H9 (cell line): Measurements from ENCODE around the gene SOX30. TPM values are rescaled to one million over a fixed set of nuclear protein-coding genes. Genes with fewer than 3 reads are reported as not detected.

Experiments used
- DNase-seq: peaks from one replicate; pipeline ENCODE4 v3.0.0-alpha.2; 2017
- H2AFZ ChIP-seq: one replicate; pipeline ENCODE4 v1.6.1; 2013; ENCODE audit warnings: mild to moderate bottlenecking, low read length, control low read depth, moderate library complexity
- H2AK5ac ChIP-seq: 2 replicates; pipeline ENCODE4 v1.6.1; 2013; ENCODE audit warnings: low read length, control low read depth, mixed read lengths; ENCODE audit not compliant: insufficient read length
- H2BK120ac ChIP-seq: one replicate; pipeline ENCODE4 v1.6.1; 2013; ENCODE audit warnings: low read depth, mild to moderate bottlenecking, low read length, control low read depth, inconsistent platforms; ENCODE audit not compliant: poor library complexity, severe bottlenecking
- H2BK12ac ChIP-seq: 2 replicates; pipeline ENCODE4 v1.6.1; 2013; ENCODE audit warnings: low read length, control low read depth, mixed read lengths, low read depth; ENCODE audit not compliant: insufficient read length
- H2BK15ac ChIP-seq: 2 replicates; pipeline ENCODE4 v1.6.1; 2013; ENCODE audit warnings: low read depth, low read length, control low read depth
- H2BK20ac ChIP-seq: one replicate; pipeline ENCODE4 v1.6.1; 2013; ENCODE audit warnings: low read depth, mild to moderate bottlenecking, low read length, control low read depth, inconsistent platforms; ENCODE audit not compliant: poor library complexity, severe bottlenecking
- H2BK5ac ChIP-seq: 2 replicates; pipeline ENCODE4 v1.6.1; 2013; ENCODE audit warnings: low read length, control low read depth, mixed read lengths; ENCODE audit not compliant: insufficient read length
- H3K14ac ChIP-seq: 2 replicates; pipeline ENCODE4 v1.6.1; 2013; ENCODE audit warnings: low read length, control low read depth; ENCODE audit not compliant: insufficient read depth
- H3K18ac ChIP-seq: 2 replicates; pipeline ENCODE4 v1.6.1; 2013; ENCODE audit warnings: low read depth, mild to moderate bottlenecking, mixed read lengths, low read length, control low read depth; ENCODE audit not compliant: insufficient read length
- H3K23ac ChIP-seq: 2 replicates; pipeline ENCODE4 v1.6.1; 2013; ENCODE audit warnings: low read length, control low read depth, mixed read lengths, low read depth; ENCODE audit not compliant: insufficient read length
- H3K23me2 ChIP-seq: 2 replicates; pipeline ENCODE4 v1.6.1; 2013; ENCODE audit warnings: low read depth, mild to moderate bottlenecking, mixed read lengths, low read length, control low read depth; ENCODE audit not compliant: insufficient read length, poor library complexity, severe bottlenecking
- H3K27ac ChIP-seq: 2 replicates; pipeline ENCODE4 v1.5.1; 2013; ENCODE audit warnings: low read length, control low read depth, mixed read lengths, low read depth; ENCODE audit not compliant: insufficient read length
- H3K27me3 ChIP-seq: 2 replicates; pipeline ENCODE4 v1.6.1; 2013; ENCODE audit warnings: low read length, control low read depth, inconsistent platforms; ENCODE audit not compliant: insufficient read depth
- H3K4ac ChIP-seq: 2 replicates; pipeline ENCODE4 v1.6.1; 2013; ENCODE audit warnings: low read depth, mild to moderate bottlenecking, control low read depth, inconsistent platforms, low read length, moderate library complexity
- H3K4me1 ChIP-seq: 2 replicates; pipeline ENCODE4 v1.6.1; 2013; ENCODE audit warnings: low read length, control low read depth, inconsistent platforms; ENCODE audit not compliant: insufficient read depth
- H3K4me2 ChIP-seq: 2 replicates; pipeline ENCODE4 v1.6.1; 2013; ENCODE audit warnings: low read length, control low read depth, mixed read lengths; ENCODE audit not compliant: insufficient read length, insufficient read depth
- H3K56ac ChIP-seq: 2 replicates; pipeline ENCODE4 v1.6.1; 2013; ENCODE audit warnings: low read depth, mild to moderate bottlenecking, mixed read lengths, low read length, control low read depth; ENCODE audit not compliant: insufficient read length
- H3K79me1 ChIP-seq: 2 replicates; pipeline ENCODE4 v1.6.1; 2013; ENCODE audit warnings: low read depth, mild to moderate bottlenecking, moderate library complexity, low read length, control low read depth, inconsistent platforms; ENCODE audit not compliant: insufficient read depth, poor library complexity, severe bottlenecking
- H3K79me2 ChIP-seq: 2 replicates; pipeline ENCODE4 v1.6.1; 2013; ENCODE audit warnings: low read length, control low read depth, inconsistent platforms; ENCODE audit not compliant: insufficient read depth
- H3K9ac ChIP-seq: 2 replicates; pipeline ENCODE4 v1.6.1; 2013; ENCODE audit warnings: low read length, control low read depth, mixed read lengths; ENCODE audit not compliant: insufficient read length; ENCODE audit errors: extremely low read depth
- H3K9me3 ChIP-seq: one replicate; pipeline ENCODE4 v1.6.1; 2013; ENCODE audit warnings: low read depth, low read length, inconsistent platforms; ENCODE audit not compliant: control insufficient read depth
- H3T11ph ChIP-seq: one replicate; pipeline ENCODE4 v1.6.1; 2013; ENCODE audit warnings: mild to moderate bottlenecking, low read length, control low read depth, inconsistent platforms
- H4K20me1 ChIP-seq: one replicate; pipeline ENCODE4 v1.6.1; 2013; ENCODE audit not compliant: control insufficient read depth, insufficient read length, insufficient read depth
- H4K5ac ChIP-seq: 2 replicates; pipeline ENCODE4 v1.6.1; 2013; ENCODE audit warnings: low read depth, mild to moderate bottlenecking, mixed read lengths, low read length, control low read depth; ENCODE audit not compliant: insufficient read length
- H4K8ac ChIP-seq: replicated peaks from 2 replicates; pipeline ENCODE4 v1.6.1; 2013; ENCODE audit warnings: low read length, control low read depth, mixed read lengths, low read depth; ENCODE audit not compliant: insufficient read length
- H4K91ac ChIP-seq: 2 replicates; pipeline ENCODE4 v1.6.1; 2013; ENCODE audit warnings: low read depth, mild to moderate bottlenecking, moderate library complexity, mixed read lengths, low read length, control low read depth; ENCODE audit not compliant: insufficient read length
- H3K27ac Mint-ChIP-seq, 3 experiments: 2 replicates in 2 of 3; 3 replicates in 1 of 3; pipeline ENCODE4 v1.8.0; 2020 to 2021; ENCODE audit warnings: mixed read lengths in 3 of 3, mild to moderate bottlenecking in 1 of 3, moderate library complexity in 1 of 3
- H3K27me3 Mint-ChIP-seq: 2 replicates; pipeline ENCODE4 v1.8.0; 2021; ENCODE audit warnings: low read depth, mild to moderate bottlenecking, moderate library complexity, mixed read lengths
- H3K36me3 Mint-ChIP-seq, 3 experiments: 2 replicates in 2 of 3; 3 replicates in 1 of 3; pipeline ENCODE4 v1.8.0; 2020 to 2021; ENCODE audit warnings: low read depth in 3 of 3, mixed read lengths in 3 of 3; ENCODE audit not compliant: insufficient read depth in 1 of 3
- H3K4me1 Mint-ChIP-seq, 2 experiments: 2 replicates each; pipeline ENCODE4 v1.8.0; 2020; ENCODE audit warnings: mixed read lengths in 2 of 2
- H3K4me3 Mint-ChIP-seq, 2 experiments: 2 replicates in 1 of 2; 3 replicates in 1 of 2; pipeline ENCODE4 v1.8.0; 2020 to 2021; ENCODE audit warnings: mild to moderate bottlenecking in 2 of 2, mixed read lengths in 2 of 2, moderate library complexity in 1 of 2
- H3K9me3 Mint-ChIP-seq, 2 experiments: 2 replicates in 1 of 2; 3 replicates in 1 of 2; pipeline ENCODE4 v1.8.0; 2020; ENCODE audit warnings: mild to moderate bottlenecking in 2 of 2, mixed read lengths in 2 of 2, moderate library complexity in 1 of 2
- CTCF ChIP-seq: fragments of 200-600 bp; sonication (generic); conservative IDR thresholded peaks from 3 replicates; pipeline ENCODE4 v1.8.0; 2021; ENCODE audit warnings: antibody characterized with exemption, mild to moderate bottlenecking
- WGBS: extraction: QIAGEN DNeasy Blood & Tissue Kit; methylation state at CpG from one replicate; pipeline ENCODE4 v1.1.7; 2013; ENCODE audit warnings: missing lambda C conversion rate, low lambda C conversion rate, mixed read lengths; ENCODE audit not compliant: insufficient read length; ENCODE audit errors: extremely low coverage; 5-methylcytosine and 5-hydroxymethylcytosine counted together
- total RNA-seq: library from RNA; stranded (reverse); gene quantifications from 2 replicates; pipeline ENCODE4 v1.2.1, GENCODE V29; 2021

SOX30 gene
- total RNA-seq, 1 experiment from 2014 or later: not detected

GRCh38 chr5:157650991-157651611, 1.1 kb downstream of the SOX30 start:
- H3K4ac ChIP-seq: no peak overlapping the region
- TF ChIP-seq CTCF: no peak
- H4K20me1 ChIP-seq: no peaks in the 10 kb centered on the region
- H2BK5ac ChIP-seq: no peak overlapping the region
- no peak overlapping the region for H4K5ac ChIP-seq
- H3K4me1 ChIP-seq: no peaks in the 10 kb centered on the region
- Mint-ChIP-seq H3K36me3 (peaks cover 2 to 4% (median 3%) of the 10 kb centered on the region in 3 experiments; a peak in 3 of 7 replicates), H3K4me1 (peaks cover 0 to 4% of the 10 kb centered on the region in 2 experiments; a peak in 1 of 4 replicates), H3K27ac (no peak overlapping the region), H3K27me3 (peaks cover 8% of the 10 kb centered on the region), H3K4me3 (no peak overlapping the region), H3K9me3 (peaks cover 12 to 21% of the 10 kb centered on the region in 2 experiments)
- H3K18ac ChIP-seq: no peak overlapping the region
- H2BK15ac ChIP-seq: no peak overlapping the region
- no peak overlapping the region for H3K56ac ChIP-seq
- H2BK120ac ChIP-seq: no peak overlapping the region
- H3K23me2 ChIP-seq: peaks cover 2% of the 10 kb centered on the region
- no peak overlapping the region for H3T11ph ChIP-seq
- peaks cover 4% of the 10 kb centered on the region for H3K9me3 ChIP-seq
- H4K91ac ChIP-seq: no peak overlapping the region
- H2AFZ ChIP-seq: no peak overlapping the region
- H3K4me2 ChIP-seq: no peak overlapping the region
- no peak overlapping the region for H2BK20ac ChIP-seq
- no peaks in the 10 kb centered on the region for H3K27me3 ChIP-seq
- H3K14ac ChIP-seq: no peak overlapping the region
- H2AK5ac ChIP-seq: no peak overlapping the region
- no peak overlapping the region for H2BK12ac ChIP-seq
- H4K8ac ChIP-seq: no peak overlapping the region
- H3K79me2 ChIP-seq: no peaks in the 10 kb centered on the region
- H3K27ac ChIP-seq: no peak overlapping the region
- H3K9ac ChIP-seq: no peak overlapping the region
- WGBS: no CpG with 5 or more reads among the region's 33 CpGs
- DNase-seq: no peak
- H3K79me1 ChIP-seq: no peaks in the 10 kb centered on the region
- H3K23ac ChIP-seq: no peak overlapping the region
